ENCODE measurements around the gene SH2D4B.

SH2D4B gene

GRCh38 chr10:80569131-80569895 is 31.6 kb downstream of the SH2D4B start:
- H3K4me3 ChIP-seq (ENCODE audit: low read depth, low read length), result no peak overlapping the region
- no peak overlapping the region for H2AFZ ChIP-seq
- H3K36me3 ChIP-seq (ENCODE audit: control insufficient read depth, insufficient read depth, low read length), result no peaks in the 10 kb centered on the region
- H3K27me3 ChIP-seq (ENCODE audit: control insufficient read depth, insufficient read depth, low read length), result no peaks in the 10 kb centered on the region
- no peak overlapping the region for H3K9ac ChIP-seq
- H3K9me3 ChIP-seq (ENCODE audit: control insufficient read depth, low read length), result no peaks in the 10 kb centered on the region
- no peaks in the 10 kb centered on the region for H3K4me1 ChIP-seq
- no peaks in the 10 kb centered on the region for H3K79me2 ChIP-seq
- H3K27ac ChIP-seq, result no peak overlapping the region
- TF ChIP-seq CTCF (IDR thresholded peaks at IDR 0.05), result no peak
- H3K4me2 ChIP-seq (ENCODE audit: low read length), result no peak overlapping the region

GRCh38 chr10:80571352-80571751 is 33.6 kb downstream of the SH2D4B start:
- no peak overlapping the region for H3K27ac ChIP-seq
- no peaks in the 10 kb centered on the region for H3K4me1 ChIP-seq
- no peak for TF ChIP-seq CTCF (IDR thresholded peaks at IDR 0.05)
- no peak overlapping the region for H3K9ac ChIP-seq
- H3K9me3 ChIP-seq (ENCODE audit: control insufficient read depth, low read length), result no peaks in the 10 kb centered on the region
- H3K27me3 ChIP-seq (ENCODE audit: control insufficient read depth, insufficient read depth, low read length), result no peaks in the 10 kb centered on the region
- no peaks in the 10 kb centered on the region for H3K36me3 ChIP-seq (ENCODE audit: control insufficient read depth, insufficient read depth, low read length)
- no peak overlapping the region for H3K4me2 ChIP-seq (ENCODE audit: low read length)
- no peak overlapping the region for H3K4me3 ChIP-seq (ENCODE audit: low read depth, low read length)
- no peak overlapping the region for H2AFZ ChIP-seq
- H3K79me2 ChIP-seq, result no peaks in the 10 kb centered on the region

GRCh38 chr10:80579181-80579763 is 41.6 kb downstream of the SH2D4B start:
- no peak overlapping the region for H3K4me3 ChIP-seq (ENCODE audit: low read depth, low read length)
- no peak for TF ChIP-seq CTCF (IDR thresholded peaks at IDR 0.05)
- no peaks in the 10 kb centered on the region for H3K9me3 ChIP-seq (ENCODE audit: control insufficient read depth, low read length)
- H3K27ac ChIP-seq, result no peak overlapping the region
- no peaks in the 10 kb centered on the region for H3K79me2 ChIP-seq
- H3K9ac ChIP-seq, result no peak overlapping the region
- no peak overlapping the region for H3K4me2 ChIP-seq (ENCODE audit: low read length)
- no peak overlapping the region for H2AFZ ChIP-seq
- H3K27me3 ChIP-seq (ENCODE audit: control insufficient read depth, insufficient read depth, low read length), result no peaks in the 10 kb centered on the region
- H3K36me3 ChIP-seq (ENCODE audit: control insufficient read depth, insufficient read depth, low read length), result no peaks in the 10 kb centered on the region
- H3K4me1 ChIP-seq, result no peaks in the 10 kb centered on the region

- Histone ChIP-seq H3K36me3 (ENCODE audit: control insufficient read depth, insufficient read depth, low read length) (no peaks in the 10 kb centered on the region), H3K27me3 (ENCODE audit: control insufficient read depth, insufficient read depth, low read length) (no peaks in the 10 kb centered on the region), H2AFZ (no peak overlapping the region), H3K9ac (no peak overlapping the region), H3K79me2 (no peaks in the 10 kb centered on the region), H3K4me3 (ENCODE audit: low read depth, low read length) (no peak overlapping the region), H3K4me1 (no peaks in the 10 kb centered on the region), H3K27ac (no peak overlapping the region), H3K4me2 (ENCODE audit: low read length) (no peak overlapping the region), H3K9me3 (ENCODE audit: control insufficient read depth, low read length) (no peaks in the 10 kb centered on the region)
- TF ChIP-seq CTCF (IDR thresholded peaks at IDR 0.05), result no peak
These were observed 42.3 kb downstream of the SH2D4B start for GRCh38 chr10:80579849-80580637.
